ENCODE data around the gene RTN1. TPM values are rescaled to one million over a fixed set of nuclear protein-coding genes. Genes with fewer than 3 reads are reported as not detected.

Gene RTN1
- total RNA-seq, 2 experiments from 2014 or later = 0.14 TPM; not detected in 1

DNA sequence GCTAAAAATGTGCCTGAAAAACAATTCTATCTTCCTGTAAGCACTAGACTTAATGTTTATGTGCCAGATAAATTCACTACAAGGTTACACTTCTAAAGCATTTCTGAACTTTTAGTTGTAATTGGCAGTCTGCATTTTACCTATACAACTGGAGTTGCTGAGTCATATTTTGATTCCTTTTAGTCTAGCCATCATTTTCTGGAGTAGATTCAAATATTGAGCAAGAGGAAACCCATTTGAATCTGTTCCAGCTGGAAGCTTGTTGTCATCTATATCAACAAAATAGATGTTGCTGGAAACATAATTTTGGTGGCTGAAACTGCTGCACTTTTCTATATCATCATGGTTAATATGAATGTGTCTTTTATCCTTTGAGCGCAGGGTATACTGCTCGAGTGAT is 171.8 kb downstream of the RTN1 start:
- no peak for ATAC-seq (ENCODE audit: poor library complexity)
- no peak for TF ChIP-seq CTCF (IDR thresholded peaks at IDR 0.05)
- DNase-seq = no peak
- Histone ChIP-seq H3K27me3 (ENCODE audit: control insufficient read depth in 1 of 2, insufficient read depth in 2 of 2, low read length in 2 of 2) (no peaks in the 10 kb centered on the region), H3K4me3 (ENCODE audit: low read length) (no peak overlapping the region), H3K27ac (ENCODE audit: low read depth in 1 of 2, low read length in 2 of 2) (no peak overlapping the region), H3K4me1 (ENCODE audit: insufficient read depth, low read length) (no peaks in the 10 kb centered on the region), H3K9me3 (ENCODE audit: control insufficient read depth in 1 of 2, insufficient read depth in 1 of 2, low read length in 2 of 2) (no peaks in the 10 kb centered on the region), H3K36me3 (ENCODE audit: insufficient read depth, low read length) (no peaks in the 10 kb centered on the region)
- no peaks in the 10 kb centered on the region for H3K4me1 Mint-ChIP-seq (ENCODE audit: low read depth)
- H3K9me3 Mint-ChIP-seq = peaks cover 5% of the 10 kb centered on the region
- peaks cover 4% of the 10 kb centered on the region for H3K27me3 Mint-ChIP-seq
- intact Hi-C loops (cut with DNase I, micrococcal nuclease) = no loop called here
- no peak overlapping the region for H3K4me3 Mint-ChIP-seq
- H3K27ac Mint-ChIP-seq = no peak overlapping the region
- H3K36me3 Mint-ChIP-seq (ENCODE audit: low read depth) = no peaks in the 10 kb centered on the region
- ChIA-PET CTCF (no interaction called here), POLR2A (no interaction called here)

- POLR2A ChIA-PET = no interaction called here
- TF ChIP-seq CTCF (IDR thresholded peaks at IDR 0.05) = no peak
- CTCF ChIA-PET = no interaction called here
- Mint-ChIP-seq H3K9me3 (no peaks in the 10 kb centered on the region), H3K27ac (no peak overlapping the region), H3K4me1 (ENCODE audit: low read depth) (no peaks in the 10 kb centered on the region), H3K36me3 (ENCODE audit: low read depth) (no peaks in the 10 kb centered on the region), H3K27me3 (peaks cover 8% of the 10 kb centered on the region), H3K4me3 (no peak overlapping the region)
- H3K27ac ChIP-seq (ENCODE audit: low read depth in 1 of 2, low read length in 2 of 2) = no peak overlapping the region
- no peaks in the 10 kb centered on the region for H3K36me3 ChIP-seq (ENCODE audit: insufficient read depth, low read length)
- intact Hi-C loops (cut with DNase I, micrococcal nuclease) = no loop called here
- no peaks in the 10 kb centered on the region for H3K4me1 ChIP-seq (ENCODE audit: insufficient read depth, low read length)
- DNase-seq (no peak), ATAC-seq (ENCODE audit: poor library complexity) (no peak)
- H3K27me3 ChIP-seq (ENCODE audit: control insufficient read depth in 1 of 2, insufficient read depth in 2 of 2, low read length in 2 of 2) = no peaks in the 10 kb centered on the region
- H3K4me3 ChIP-seq (ENCODE audit: low read length) = no peak overlapping the region
- H3K9me3 ChIP-seq (ENCODE audit: control insufficient read depth in 1 of 2, insufficient read depth in 1 of 2, low read length in 2 of 2) = no peaks in the 10 kb centered on the region
These were observed 175.4 kb downstream of the RTN1 start for GRCh38 chr14:59695198-59695597.

DNA sequence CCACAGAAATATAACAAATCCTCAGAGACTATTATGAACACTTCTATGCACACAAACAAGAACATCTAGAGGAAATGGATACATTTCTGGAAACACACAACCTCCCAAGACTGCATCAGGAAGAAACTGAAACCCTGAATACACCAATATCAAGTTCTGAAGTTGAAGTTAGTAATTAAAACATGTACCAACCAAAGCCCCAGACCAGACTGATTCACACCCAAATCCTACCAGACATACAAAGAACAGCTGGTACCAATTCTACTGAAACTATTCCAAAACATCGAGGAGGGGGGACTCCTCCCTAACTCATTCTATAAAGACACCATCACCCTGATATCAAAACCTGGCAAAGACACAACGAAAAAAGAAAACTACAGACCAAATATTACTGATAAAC is 179.3 kb downstream of the RTN1 start:
- intact Hi-C loops (cut with DNase I, micrococcal nuclease) = no loop called here
- ChIA-PET CTCF (no interaction called here), POLR2A (no interaction called here)
- H3K4me3 ChIP-seq (ENCODE audit: low read length) = no peak overlapping the region
- Mint-ChIP-seq H3K4me1 (ENCODE audit: low read depth) (no peaks in the 10 kb centered on the region), H3K36me3 (ENCODE audit: low read depth) (no peaks in the 10 kb centered on the region), H3K9me3 (no peaks in the 10 kb centered on the region), H3K27ac (no peak overlapping the region), H3K27me3 (peaks cover 35% of the 10 kb centered on the region), H3K4me3 (no peak overlapping the region)
- no peak for DNase-seq
- H3K36me3 ChIP-seq (ENCODE audit: insufficient read depth, low read length) = no peaks in the 10 kb centered on the region
- H3K27ac ChIP-seq (ENCODE audit: low read depth in 1 of 2, low read length in 2 of 2) = no peak overlapping the region
- no peak for TF ChIP-seq CTCF (IDR thresholded peaks at IDR 0.05)
- H3K4me1 ChIP-seq (ENCODE audit: insufficient read depth, low read length) = no peaks in the 10 kb centered on the region
- H3K27me3 ChIP-seq (ENCODE audit: control insufficient read depth in 1 of 2, insufficient read depth in 2 of 2, low read length in 2 of 2) = no peaks in the 10 kb centered on the region
- H3K9me3 ChIP-seq (ENCODE audit: control insufficient read depth in 1 of 2, insufficient read depth in 1 of 2, low read length in 2 of 2) = peaks cover 0 to 5% of the 10 kb centered on the region in 2 experiments
- ATAC-seq (ENCODE audit: poor library complexity) = no peak
